Measurements from ENCODE around the gene PARVG.
A peak's percentile ranks its signal among the peaks of the same experiment; 100 is the strongest.

Gene PARVG

GRCh38 chr22:44190381-44190976 lies 9.8 kb downstream of the PARVG start:
- H3K4me3 Mint-ChIP-seq: peak overlapping the region; percentile 25
- peak overlapping the region; percentile 50 for H3K27ac Mint-ChIP-seq
- peaks cover 43% of the 10 kb centered on the region for H3K4me1 Mint-ChIP-seq
- peaks cover 2% of the 10 kb centered on the region for H3K9me3 Mint-ChIP-seq
- H3K36me3 Mint-ChIP-seq: peaks cover 23% of the 10 kb centered on the region
- ATAC-seq (ENCODE audit: low read depth) (no peak), DNase-seq (ENCODE audit: low spot score in 2 of 2) (no peak)
- H3K27me3 Mint-ChIP-seq: no peaks in the 10 kb centered on the region

GRCh38 chr22:44191036-44191454 lies 10.3 kb downstream of the PARVG start:
- peak overlapping the region; percentile 37 for H3K4me3 Mint-ChIP-seq
- peak; percentile 92 for ATAC-seq (ENCODE audit: low read depth)
- no peaks in the 10 kb centered on the region for H3K27me3 Mint-ChIP-seq
- H3K36me3 Mint-ChIP-seq: peaks cover 23% of the 10 kb centered on the region
- peak; percentile 49 to 51 for DNase-seq (ENCODE audit: low spot score in 2 of 2)
- H3K4me1 Mint-ChIP-seq: peaks cover 43% of the 10 kb centered on the region
- H3K9me3 Mint-ChIP-seq: peaks cover 2% of the 10 kb centered on the region
- peak overlapping the region; percentile 50 for H3K27ac Mint-ChIP-seq

- DNase-seq (ENCODE audit: low spot score in 2 of 2) (peak; percentile 34 to 41), ATAC-seq (ENCODE audit: low read depth) (peak; percentile 16)
- Mint-ChIP-seq H3K4me3 (no peak overlapping the region), H3K36me3 (peaks cover 19% of the 10 kb centered on the region), H3K9me3 (peaks cover 2% of the 10 kb centered on the region), H3K4me1 (peaks cover 39% of the 10 kb centered on the region), H3K27ac (peak overlapping the region; percentile 73), H3K27me3 (no peaks in the 10 kb centered on the region)
Measured at GRCh38 chr22:44192098-44192815, 11.5 kb downstream of the PARVG start.

- H3K4me3 Mint-ChIP-seq: no peak overlapping the region
Measured at GRCh38 chr22:44192816-44193534, 12.2 kb downstream of the PARVG start.

GRCh38 chr22:44193535-44193891 lies 12.8 kb downstream of the PARVG start:
- H3K9me3 Mint-ChIP-seq: peaks cover 2% of the 10 kb centered on the region
- no peak for ATAC-seq (ENCODE audit: low read depth)
- H3K4me3 Mint-ChIP-seq: no peak overlapping the region
- H3K27me3 Mint-ChIP-seq: no peaks in the 10 kb centered on the region
- peaks cover 23% of the 10 kb centered on the region for H3K36me3 Mint-ChIP-seq
- no peak for DNase-seq (ENCODE audit: low spot score in 2 of 2)
- H3K4me1 Mint-ChIP-seq: peaks cover 37% of the 10 kb centered on the region
- H3K27ac Mint-ChIP-seq: no peak overlapping the region

More at GRCh38 chr22:44192816-44193534, 12.2 kb downstream of the PARVG start:
- DNase-seq (ENCODE audit: low spot score in 2 of 2) (no peak), ATAC-seq (ENCODE audit: low read depth) (no peak)
- no peaks in the 10 kb centered on the region for H3K27me3 Mint-ChIP-seq
- H3K4me1 Mint-ChIP-seq: peaks cover 37% of the 10 kb centered on the region
- peaks cover 19% of the 10 kb centered on the region for H3K36me3 Mint-ChIP-seq
- H3K9me3 Mint-ChIP-seq: peaks cover 2% of the 10 kb centered on the region
- no peak overlapping the region for H3K27ac Mint-ChIP-seq

GRCh38 chr22:44194569-44194968 lies 13.8 kb downstream of the PARVG start:
- ATAC-seq (ENCODE audit: low read depth) (no peak), DNase-seq (ENCODE audit: low spot score in 2 of 2) (no peak)
- Mint-ChIP-seq H3K4me1 (peaks cover 40% of the 10 kb centered on the region), H3K36me3 (peaks cover 33% of the 10 kb centered on the region), H3K4me3 (no peak overlapping the region), H3K9me3 (peaks cover 2% of the 10 kb centered on the region), H3K27me3 (no peaks in the 10 kb centered on the region), H3K27ac (no peak overlapping the region)

- ATAC-seq (ENCODE audit: low read depth) (no peak), DNase-seq (ENCODE audit: low spot score in 2 of 2) (no peak)
- H3K27me3 Mint-ChIP-seq: no peaks in the 10 kb centered on the region
- peaks cover 37% of the 10 kb centered on the region for H3K36me3 Mint-ChIP-seq
- H3K27ac Mint-ChIP-seq: no peak overlapping the region
- peaks cover 36% of the 10 kb centered on the region for H3K4me1 Mint-ChIP-seq
- H3K9me3 Mint-ChIP-seq: peaks cover 2% of the 10 kb centered on the region
- no peak overlapping the region for H3K4me3 Mint-ChIP-seq
Measured at GRCh38 chr22:44195189-44195871, 14.6 kb downstream of the PARVG start.

DNA sequence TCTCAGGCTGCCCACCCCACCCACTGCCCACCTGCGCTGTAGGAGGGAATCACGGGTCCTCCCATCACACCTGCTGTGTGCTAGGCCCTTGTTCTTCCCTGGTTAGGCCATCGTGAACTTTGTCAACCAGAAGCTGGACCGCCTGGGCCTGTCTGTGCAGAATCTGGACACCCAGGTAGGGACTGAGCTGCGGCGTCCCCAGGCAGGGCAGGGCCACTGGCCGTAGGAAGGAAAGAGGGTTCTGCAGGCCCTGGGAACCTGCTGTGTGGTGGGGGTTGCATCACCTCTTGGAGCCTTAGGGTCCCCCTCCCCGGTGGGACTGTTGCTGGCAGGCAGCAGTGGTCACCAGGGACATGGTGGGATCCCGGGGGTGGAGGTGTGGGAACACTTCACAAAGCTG lies 15.5 kb downstream of the PARVG start:
- Mint-ChIP-seq H3K27ac (no peak overlapping the region), H3K4me1 (peaks cover 33% of the 10 kb centered on the region), H3K4me3 (no peak overlapping the region), H3K9me3 (peaks cover 2% of the 10 kb centered on the region), H3K36me3 (peaks cover 42% of the 10 kb centered on the region), H3K27me3 (no peaks in the 10 kb centered on the region)
- DNase-seq (ENCODE audit: low spot score in 2 of 2): no peak
- ATAC-seq (ENCODE audit: low read depth): no peak

DNA sequence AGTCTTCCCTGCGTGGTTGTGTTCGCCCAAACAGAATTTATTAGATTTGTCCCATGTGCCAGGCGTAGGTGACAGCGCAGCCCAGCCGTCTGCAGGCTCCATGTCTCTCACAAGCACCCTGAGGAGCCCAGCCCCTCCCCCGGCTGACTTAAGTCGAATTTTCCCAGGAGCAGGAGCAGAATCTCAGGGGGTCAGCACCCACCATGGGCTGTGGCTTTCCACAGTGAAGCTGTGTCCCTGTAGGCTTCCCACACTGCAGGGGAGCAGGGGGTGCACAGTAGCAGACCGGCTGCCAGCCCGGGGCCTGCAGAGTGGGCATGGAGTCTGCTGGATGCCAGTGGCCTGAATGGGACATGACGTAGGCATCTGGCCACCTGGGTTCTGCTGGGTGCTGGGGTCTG lies 16.0 kb downstream of the PARVG start:
- H3K36me3 Mint-ChIP-seq: peaks cover 42% of the 10 kb centered on the region
- H3K4me1 Mint-ChIP-seq: peaks cover 29% of the 10 kb centered on the region

GRCh38 chr22:44197271-44197670 lies 16.5 kb downstream of the PARVG start:
- no peak for DNase-seq (ENCODE audit: low spot score in 2 of 2)
- Mint-ChIP-seq H3K9me3 (peaks cover 2% of the 10 kb centered on the region), H3K4me1 (peaks cover 28% of the 10 kb centered on the region), H3K36me3 (peaks cover 46% of the 10 kb centered on the region), H3K27me3 (no peaks in the 10 kb centered on the region), H3K27ac (no peak overlapping the region), H3K4me3 (no peak overlapping the region)
- no peak for ATAC-seq (ENCODE audit: low read depth)

More for the DNA sequence above, 16.0 kb downstream of the PARVG start:
- Mint-ChIP-seq H3K9me3 (peaks cover 2% of the 10 kb centered on the region), H3K27ac (no peak overlapping the region), H3K27me3 (no peaks in the 10 kb centered on the region), H3K4me3 (no peak overlapping the region)
- DNase-seq (ENCODE audit: low spot score in 2 of 2) (no peak), ATAC-seq (ENCODE audit: low read depth) (no peak)

GRCh38 chr22:44199164-44199563 lies 18.4 kb downstream of the PARVG start:
- peaks cover 27% of the 10 kb centered on the region for H3K4me1 Mint-ChIP-seq
- H3K27me3 Mint-ChIP-seq: no peaks in the 10 kb centered on the region
- ATAC-seq (ENCODE audit: low read depth) (no peak), DNase-seq (ENCODE audit: low spot score in 2 of 2) (no peak)
- H3K36me3 Mint-ChIP-seq: peaks cover 48% of the 10 kb centered on the region
- H3K4me3 Mint-ChIP-seq: no peak overlapping the region
- H3K9me3 Mint-ChIP-seq: peaks cover 2% of the 10 kb centered on the region
- no peak overlapping the region for H3K27ac Mint-ChIP-seq

DNA sequence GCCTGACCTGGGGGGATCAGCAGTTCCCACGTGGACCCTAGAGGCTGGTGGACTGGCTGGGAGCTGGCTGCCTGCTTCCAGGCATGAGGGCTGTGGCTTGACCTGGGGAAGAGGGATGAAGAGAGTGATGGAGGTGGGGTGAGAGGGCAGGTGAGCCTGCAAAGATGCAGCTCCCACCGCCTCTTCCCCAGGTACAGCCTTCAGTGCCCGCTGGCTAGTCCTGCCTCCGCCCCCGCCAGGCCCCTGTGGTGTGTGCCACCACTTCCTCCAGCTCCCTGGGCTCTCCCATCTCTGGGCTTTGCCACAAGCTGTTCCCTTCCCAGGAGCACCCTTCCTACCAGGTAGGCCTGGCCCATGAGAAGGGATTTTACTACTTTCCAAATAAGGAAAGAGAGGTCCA lies 19.1 kb downstream of the PARVG start:
- Mint-ChIP-seq H3K27me3 (no peaks in the 10 kb centered on the region), H3K4me3 (no peak overlapping the region), H3K36me3 (peaks cover 44% of the 10 kb centered on the region), H3K27ac (no peak overlapping the region), H3K9me3 (no peaks in the 10 kb centered on the region), H3K4me1 (peaks cover 27% of the 10 kb centered on the region)
- no peak for DNase-seq (ENCODE audit: low spot score in 2 of 2)
- no peak for ATAC-seq (ENCODE audit: low read depth)

DNA sequence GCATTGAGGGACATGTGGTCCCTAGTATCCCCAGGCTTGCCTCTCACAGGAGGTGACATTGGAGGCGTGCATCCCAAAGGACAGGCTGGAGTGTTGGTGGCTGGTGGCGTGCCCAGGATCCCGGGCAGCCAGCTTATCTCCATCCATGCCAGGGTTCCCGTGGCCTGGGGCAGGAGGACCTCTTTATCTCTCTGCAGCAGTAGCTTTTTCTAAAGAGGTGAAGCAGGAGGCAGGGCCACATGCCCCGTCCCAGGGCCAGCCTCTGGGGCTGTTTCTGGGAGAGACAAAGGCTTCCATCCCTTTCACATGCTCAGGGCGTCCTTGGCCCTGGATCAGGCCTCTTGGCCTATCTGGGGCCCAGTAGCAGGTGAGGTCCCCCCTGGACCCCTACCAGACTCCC lies 19.7 kb downstream of the PARVG start:
- no peak overlapping the region for H3K4me3 Mint-ChIP-seq
- no peaks in the 10 kb centered on the region for H3K27me3 Mint-ChIP-seq
- DNase-seq (ENCODE audit: low spot score in 2 of 2) (no peak), ATAC-seq (ENCODE audit: low read depth) (no peak)
- peaks cover 44% of the 10 kb centered on the region for H3K36me3 Mint-ChIP-seq
- no peaks in the 10 kb centered on the region for H3K9me3 Mint-ChIP-seq
- H3K27ac Mint-ChIP-seq: no peak overlapping the region
- H3K4me1 Mint-ChIP-seq: peaks cover 30% of the 10 kb centered on the region
